Measurements from ENCODE around the gene TNNC1. TPM values are rescaled to one million over a fixed set of nuclear protein-coding genes. Genes with fewer than 3 reads are reported as not detected.

TNNC1 gene
- total and polyA plus RNA-seq, 9 of the 15 experiments (the other 6 are each of a cell fraction or from before 2014, with no cell fraction given), result 0.08 to 0.85 (median 0.42) TPM; not detected in 4

DNA sequence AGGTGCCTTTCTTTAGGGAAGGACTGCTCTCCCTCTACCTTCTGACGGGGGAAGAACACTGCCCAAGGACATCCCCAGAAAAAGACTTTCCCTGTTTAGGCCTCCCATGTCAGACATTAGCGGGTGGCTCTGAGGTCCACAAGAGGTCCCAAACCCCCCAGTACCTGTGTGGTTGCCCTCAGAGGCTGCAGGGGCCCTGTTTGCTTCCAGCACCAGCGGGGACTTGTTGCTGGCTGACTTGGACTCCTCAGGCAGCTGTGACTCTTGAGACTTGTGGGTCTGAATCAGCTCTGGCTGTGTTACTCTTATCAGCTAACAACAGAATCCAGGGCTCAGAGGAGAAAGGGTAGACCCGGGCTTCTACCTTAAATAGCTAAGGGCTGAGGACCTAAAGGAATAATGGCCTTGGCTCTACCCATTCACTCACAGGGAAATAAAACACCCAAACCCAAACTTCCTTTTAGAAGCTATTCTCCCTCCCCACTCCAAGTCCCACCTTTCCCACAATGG lies 48.2 kb downstream of the TNNC1 start:
- Histone ChIP-seq H3K27me3 (ENCODE audit: control insufficient read depth in 2 of 2, insufficient read depth in 2 of 2, low read length in 2 of 2) (no peaks in the 10 kb centered on the region), H3K27ac (ENCODE audit: extremely low read depth, low read depth, low read length) (no peak overlapping the region), H3K4me1 (replicated peaks in 1 of 2; ENCODE audit: control insufficient read depth in 2 of 2, insufficient read depth in 2 of 2, low read length in 2 of 2) (peaks cover 9 to 19% of the 10 kb centered on the region in 2 experiments; a peak in 4 of 5 replicates), H3K36me3 (ENCODE audit: control insufficient read depth, insufficient read depth, low read length) (peaks cover 78% of the 10 kb centered on the region; the same call in 2 of the 3 replicates), H3K79me2 (ENCODE audit: control insufficient read depth, insufficient read depth, low read length) (peaks cover 23% of the 10 kb centered on the region), H3K9ac (ENCODE audit: insufficient read depth in 1 of 2, low read depth in 2 of 2, low read length in 2 of 2) (peak overlapping the region in 1 of 2 experiments; percentile 61; a peak in 1 of 4 replicates), H3K9me3 (replicated peaks; ENCODE audit: control insufficient read depth, insufficient read depth, low read depth, low read length) (no peaks in the 10 kb centered on the region), H3K9me1 (ENCODE audit: control insufficient read depth, insufficient read depth, low read length) (no peaks in the 10 kb centered on the region), H3K4me3 (no peak overlapping the region), H4K20me1 (replicated peaks; ENCODE audit: control insufficient read depth, insufficient read depth, low read length) (no peaks in the 10 kb centered on the region), H2AFZ (ENCODE audit: low read depth, low read length) (no peak overlapping the region), H3K4me2 (ENCODE audit: insufficient read depth, low read length) (0 out of 2 replicates have a peak overlapping the region, but pooled peaks have one; percentile 5)
- ChIA-PET CTCF (ENCODE audit: low intra/inter-chr PET ratio) (no interaction called here), POLR2A (interaction anchor here (0.6 to 1.5 kb wide), 2 partner anchors 14 to 268 kb away, joined by 3 to 4 read pairs; no protein-coding TSS in a partner anchor)
- WGBS (ENCODE audit: insufficient coverage, low coverage, missing lambda C conversion rate), result 63% methylated on average over 4 of the region's 4 CpGs
- in situ Hi-C loops (cut with MboI) (no loop called here), intact Hi-C loops (cut with micrococcal nuclease) (no loop called here)
- ATAC-seq (no peak), FAIRE-seq (no peak), DNase-seq (ENCODE audit: extremely low read depth in 1 of 4, low spot score in 3 of 4) (peak in 2 of 4 experiments; percentile 22 to 48)
- BruUV-seq (replicated peaks), result no TSS peak
- TF ChIP-seq, protein P1, sequence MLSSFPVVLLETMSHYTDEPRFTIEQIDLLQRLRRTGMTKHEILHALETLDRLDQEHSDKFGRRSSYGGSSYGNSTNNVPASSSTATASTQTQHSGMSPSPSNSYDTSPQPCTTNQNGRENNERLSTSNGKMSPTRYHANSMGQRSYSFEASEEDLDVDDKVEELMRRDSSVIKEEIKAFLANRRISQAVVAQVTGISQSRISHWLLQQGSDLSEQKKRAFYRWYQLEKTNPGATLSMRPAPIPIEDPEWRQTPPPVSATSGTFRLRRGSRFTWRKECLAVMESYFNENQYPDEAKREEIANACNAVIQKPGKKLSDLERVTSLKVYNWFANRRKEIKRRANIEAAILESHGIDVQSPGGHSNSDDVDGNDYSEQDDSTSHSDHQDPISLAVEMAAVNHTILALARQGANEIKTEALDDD (IDR thresholded peaks at IDR 0.05), result no peak
- TF ChIP-seq GATAD2A (IDR thresholded peaks at IDR 0.05) (no peak), SMARCC2 (IDR thresholded peaks at IDR 0.05; ENCODE audit: low read depth) (no peak), RBM39 (optimal IDR thresholded peaks at IDR 0.05; ENCODE audit: low read depth, low read length) (no peak)
- TF ChIP-seq, protein P2, sequence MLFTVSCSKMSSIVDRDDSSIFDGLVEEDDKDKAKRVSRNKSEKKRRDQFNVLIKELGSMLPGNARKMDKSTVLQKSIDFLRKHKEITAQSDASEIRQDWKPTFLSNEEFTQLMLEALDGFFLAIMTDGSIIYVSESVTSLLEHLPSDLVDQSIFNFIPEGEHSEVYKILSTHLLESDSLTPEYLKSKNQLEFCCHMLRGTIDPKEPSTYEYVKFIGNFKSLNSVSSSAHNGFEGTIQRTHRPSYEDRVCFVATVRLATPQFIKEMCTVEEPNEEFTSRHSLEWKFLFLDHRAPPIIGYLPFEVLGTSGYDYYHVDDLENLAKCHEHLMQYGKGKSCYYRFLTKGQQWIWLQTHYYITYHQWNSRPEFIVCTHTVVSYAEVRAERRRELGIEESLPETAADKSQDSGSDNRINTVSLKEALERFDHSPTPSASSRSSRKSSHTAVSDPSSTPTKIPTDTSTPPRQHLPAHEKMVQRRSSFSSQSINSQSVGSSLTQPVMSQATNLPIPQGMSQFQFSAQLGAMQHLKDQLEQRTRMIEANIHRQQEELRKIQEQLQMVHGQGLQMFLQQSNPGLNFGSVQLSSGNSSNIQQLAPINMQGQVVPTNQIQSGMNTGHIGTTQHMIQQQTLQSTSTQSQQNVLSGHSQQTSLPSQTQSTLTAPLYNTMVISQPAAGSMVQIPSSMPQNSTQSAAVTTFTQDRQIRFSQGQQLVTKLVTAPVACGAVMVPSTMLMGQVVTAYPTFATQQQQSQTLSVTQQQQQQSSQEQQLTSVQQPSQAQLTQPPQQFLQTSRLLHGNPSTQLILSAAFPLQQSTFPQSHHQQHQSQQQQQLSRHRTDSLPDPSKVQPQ (CRISPR knock-in tag; IDR thresholded peaks at IDR 0.05; ENCODE audit: borderline replicate concordance), result no peak

Measured in K562 (cell line).